Measurements from ENCODE around the gene STX12.
"Not testable (repeated sequence)": the region's sequence is repeated elsewhere in the genome, so short reads cannot be mapped to it uniquely, and the experiment has no call there.

Gene STX12

DNA sequence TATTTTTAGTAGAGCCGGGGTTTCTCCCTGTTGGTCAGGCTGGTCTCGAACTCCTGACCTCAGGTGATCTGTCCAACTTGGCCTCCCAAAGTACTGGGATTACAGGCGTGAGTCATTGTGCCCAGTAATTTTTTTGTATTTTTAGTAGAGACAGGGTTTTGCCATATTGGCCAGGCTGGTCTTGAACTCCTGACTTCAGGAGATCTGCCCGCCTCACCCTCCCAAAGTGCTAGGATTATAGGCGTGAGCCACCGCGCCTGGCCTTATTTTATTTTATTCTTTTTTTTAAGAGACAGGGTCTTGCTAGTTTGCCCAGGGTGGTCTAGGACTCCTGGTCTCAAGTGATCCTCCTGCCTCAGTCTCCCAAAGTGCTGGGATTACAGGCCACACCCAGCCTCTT lies 98.1 kb downstream of the STX12 start:
- not testable (repeated sequence) for DNase-seq

DNA sequence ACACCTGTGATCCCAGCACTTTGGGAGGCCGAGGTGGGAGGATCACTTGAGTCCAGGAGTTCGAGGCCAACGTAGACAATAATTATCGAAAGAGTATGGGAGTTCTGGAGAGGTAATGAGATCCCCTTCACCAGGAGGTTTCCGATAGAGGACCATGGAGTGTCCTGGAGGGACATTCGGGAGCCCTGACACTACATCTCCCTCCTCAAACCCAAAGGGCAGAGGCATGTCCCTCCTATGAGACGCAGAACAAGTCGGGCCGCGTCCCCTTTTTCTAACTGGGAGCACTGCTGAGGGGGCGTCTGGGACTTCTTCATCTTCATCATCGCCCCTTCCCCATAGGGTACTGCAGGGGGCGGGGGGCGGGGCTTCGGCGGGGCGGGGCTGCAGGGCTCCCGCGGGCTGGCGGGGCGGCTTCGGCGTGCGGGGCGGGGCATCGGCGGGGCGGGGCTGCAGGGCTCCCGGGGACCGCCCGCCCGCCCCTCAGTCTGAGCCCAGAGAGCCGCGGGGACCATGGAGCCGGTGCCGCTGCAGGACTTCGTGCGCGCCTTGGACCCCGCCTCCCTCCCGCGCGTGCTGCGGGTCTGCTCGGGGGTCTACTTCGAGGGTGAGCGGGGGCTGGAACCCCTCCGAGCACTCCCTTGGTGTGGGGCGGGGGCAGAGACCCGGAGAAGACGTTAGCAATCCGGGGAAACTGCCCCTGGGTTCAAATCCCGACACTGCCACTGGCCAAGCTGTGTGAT lies 99.2 kb downstream of the STX12 start, which contains the start of gene THEMIS2:
Gene THEMIS2 (plus strand): TSS at position 486 of the 743 bp plus-strand sequence. CDS start 28 bp downstream, at position 514.
- peak; percentile 78 for DNase-seq

DNA sequence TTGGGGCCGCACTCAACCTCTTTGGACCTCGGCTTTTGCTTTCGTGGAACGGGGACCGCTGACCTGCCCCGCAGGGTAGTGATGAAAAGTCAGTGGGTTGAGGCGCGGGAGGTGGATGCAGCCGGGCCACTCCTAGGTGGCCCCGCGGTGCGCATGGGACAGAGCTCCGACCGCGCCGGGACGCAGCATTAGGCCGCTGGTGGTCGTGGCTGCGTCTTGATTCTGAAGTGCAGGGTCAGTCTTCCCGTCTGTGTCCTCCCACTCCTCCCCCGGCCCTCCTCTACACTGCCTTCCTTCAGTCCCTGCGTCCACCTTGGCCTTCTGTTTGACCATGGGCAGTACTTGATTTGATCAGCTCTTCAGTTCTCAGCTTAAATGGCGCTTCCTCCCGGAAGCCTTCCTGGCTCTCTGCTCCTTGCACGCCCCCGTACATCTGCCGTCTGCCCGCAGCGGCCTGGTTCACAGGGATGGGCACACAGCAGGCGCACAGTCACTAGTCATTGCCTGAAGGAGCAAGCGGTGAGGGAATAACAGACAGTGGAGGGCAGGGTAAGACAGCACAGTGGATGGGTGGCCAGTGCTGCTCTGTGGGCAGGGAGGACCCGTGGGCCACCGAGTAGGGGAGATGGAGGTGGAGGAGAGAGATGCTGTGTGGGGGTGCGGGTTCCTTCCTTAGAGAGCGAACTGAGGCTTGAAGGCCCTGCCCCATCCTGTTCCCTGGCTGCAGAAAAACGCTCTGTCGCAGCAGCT lies 100.0 kb downstream of the STX12 start:
- no peak for DNase-seq

DNA sequence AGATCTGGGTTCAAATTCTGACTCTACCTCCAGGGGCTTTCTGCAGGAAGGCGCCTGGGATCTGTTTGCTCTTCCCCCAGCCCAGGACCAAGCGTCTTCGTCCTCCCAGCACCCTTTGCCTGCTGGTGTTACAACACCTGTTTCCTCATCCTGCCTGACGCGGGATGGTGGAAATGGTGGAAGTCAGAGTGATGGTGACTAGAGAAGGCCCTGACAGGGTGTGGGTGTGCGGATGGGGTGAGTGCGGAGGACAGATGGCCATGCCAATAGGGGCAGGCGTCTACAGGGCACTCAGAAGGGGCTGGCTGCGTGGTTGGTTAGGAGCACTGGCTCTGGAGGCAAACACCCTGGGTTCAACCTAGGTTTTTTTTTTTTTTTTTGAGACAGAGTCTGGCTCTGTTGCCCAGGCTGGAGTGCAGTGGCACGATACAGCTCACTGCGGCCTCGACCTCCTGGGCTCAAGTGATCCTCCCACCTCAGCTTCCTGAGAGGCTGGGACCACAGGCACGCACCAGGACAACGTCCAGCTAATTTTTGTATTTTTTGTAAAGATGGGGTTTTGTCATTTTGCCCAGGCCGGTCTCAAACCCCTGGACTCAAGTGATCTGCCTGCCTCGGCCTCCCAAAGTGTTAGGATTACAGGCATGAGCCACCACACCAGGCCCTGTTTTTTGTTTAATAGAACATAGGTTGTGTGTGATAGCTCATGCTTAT lies 100.8 kb downstream of the STX12 start:
- DNase-seq = peak; percentile 61
